T-helper 1 cell (primary cell): ENCODE results near the gene WBP2.

Source experiments
- DNase-seq, 5 donors: peaks; one replicate each; pipeline ENCODE4 v3.0.0-alpha.2; 2012 to 2020

WBP2 gene

DNA sequence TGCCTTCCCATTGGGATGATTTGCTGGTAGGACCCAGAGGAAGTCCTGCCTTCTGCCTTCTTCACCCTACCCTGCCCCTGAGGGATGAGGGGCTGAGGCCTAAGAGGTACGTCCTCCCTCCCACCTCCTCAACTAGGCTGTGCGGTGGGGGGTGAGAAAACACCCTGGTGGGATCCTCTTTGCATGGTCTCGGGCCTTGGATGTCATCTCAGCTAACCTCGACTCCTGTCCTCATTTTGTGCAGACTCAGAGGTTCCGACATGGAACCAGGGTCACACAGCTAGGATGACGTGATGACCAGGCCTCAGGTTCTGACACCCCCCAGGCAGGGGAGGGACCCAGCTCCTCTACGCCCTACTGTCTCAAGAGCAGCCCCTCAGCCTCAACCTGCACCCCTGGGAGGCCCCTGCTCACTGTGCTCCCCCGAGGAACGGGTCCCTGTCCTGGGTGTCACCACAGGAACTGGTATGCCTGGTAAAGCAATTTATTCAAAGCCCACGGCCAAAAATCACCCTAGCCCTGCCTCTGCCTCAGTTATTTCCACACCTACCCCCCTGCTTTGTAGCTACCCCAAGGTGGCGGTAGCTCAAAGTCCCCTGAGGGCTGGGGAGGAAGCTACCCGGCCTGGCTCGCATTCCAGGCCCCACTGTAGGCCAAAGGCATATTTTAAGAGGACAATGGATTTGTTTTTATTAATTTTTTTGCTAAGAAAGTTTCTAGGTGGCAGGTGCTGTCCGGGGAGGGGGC lies 28.4 kb downstream of the WBP2 start:
- no peak for DNase-seq

DNA sequence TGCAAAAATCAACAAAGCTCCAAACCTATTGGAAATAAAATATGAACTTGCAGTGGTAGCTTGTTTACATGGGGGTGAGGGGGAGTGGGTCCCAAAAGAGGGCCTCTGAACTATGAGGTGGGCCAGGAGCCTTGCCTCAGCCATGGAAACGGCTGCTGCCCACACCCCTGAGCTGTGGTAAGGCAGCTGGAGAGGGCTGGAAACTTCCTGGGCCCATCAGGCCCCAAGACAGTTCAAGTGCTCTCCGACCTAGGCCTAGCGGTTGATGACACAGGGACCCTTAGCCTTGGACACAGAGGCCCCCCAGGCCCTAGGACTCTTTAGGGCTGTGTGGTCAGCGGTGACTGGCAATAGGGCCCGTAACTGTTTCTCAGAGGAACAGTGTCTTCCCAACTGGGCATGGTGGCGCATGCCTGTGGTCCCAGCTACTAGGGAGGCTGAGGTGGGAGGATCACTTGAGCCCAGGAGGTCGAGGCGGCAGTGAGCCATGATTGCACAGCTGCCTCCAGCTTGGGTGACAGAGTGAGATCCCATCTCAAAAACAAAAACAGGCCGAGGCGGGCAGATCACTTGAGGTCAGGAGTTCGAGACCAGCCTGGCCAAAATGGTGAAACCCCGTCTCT lies 29.3 kb downstream of the WBP2 start:
- no peak for DNase-seq

DNA sequence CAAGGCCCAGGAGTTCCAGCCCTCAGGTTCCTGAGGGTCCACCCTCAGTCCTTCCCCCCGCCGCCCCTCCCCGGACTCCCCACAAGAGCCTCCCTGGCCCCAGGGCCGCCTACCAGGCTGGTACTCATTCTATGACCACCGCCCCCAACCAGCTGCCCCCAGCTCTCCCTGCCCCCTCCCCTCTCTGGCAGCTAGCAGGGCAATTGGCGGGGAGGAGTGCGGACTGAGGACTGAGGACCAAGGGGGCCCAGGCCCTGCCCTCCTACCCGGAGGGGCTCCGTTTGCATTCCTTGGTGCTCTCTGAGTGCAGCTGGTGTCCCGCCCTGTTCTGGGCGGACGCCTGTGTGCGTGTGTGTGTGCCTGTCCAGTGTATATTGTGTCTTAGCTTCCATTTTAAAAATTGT lies 30.0 kb downstream of the WBP2 start:
- no peak for DNase-seq

DNA sequence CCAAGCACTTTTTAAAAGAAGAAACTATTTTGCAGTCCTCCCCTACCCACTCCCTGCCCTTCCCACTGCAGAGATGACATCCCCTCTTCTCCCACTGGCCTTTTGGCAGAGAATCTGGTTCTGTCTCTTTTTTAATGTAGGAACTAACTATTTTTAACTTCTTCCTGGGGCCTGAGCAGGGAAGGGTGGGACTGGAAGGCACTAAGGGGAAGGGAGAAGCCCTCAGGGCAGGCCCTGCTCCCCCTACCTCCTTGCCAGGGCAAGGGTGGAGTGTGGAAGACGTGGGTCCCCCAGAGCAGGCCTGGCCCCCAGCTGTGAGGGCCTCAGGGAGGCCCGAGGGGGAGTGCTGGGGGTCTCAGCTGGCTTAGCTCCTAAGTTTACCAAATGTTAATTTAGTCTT lies 30.5 kb downstream of the WBP2 start:
- DNase-seq = no peak

DNA sequence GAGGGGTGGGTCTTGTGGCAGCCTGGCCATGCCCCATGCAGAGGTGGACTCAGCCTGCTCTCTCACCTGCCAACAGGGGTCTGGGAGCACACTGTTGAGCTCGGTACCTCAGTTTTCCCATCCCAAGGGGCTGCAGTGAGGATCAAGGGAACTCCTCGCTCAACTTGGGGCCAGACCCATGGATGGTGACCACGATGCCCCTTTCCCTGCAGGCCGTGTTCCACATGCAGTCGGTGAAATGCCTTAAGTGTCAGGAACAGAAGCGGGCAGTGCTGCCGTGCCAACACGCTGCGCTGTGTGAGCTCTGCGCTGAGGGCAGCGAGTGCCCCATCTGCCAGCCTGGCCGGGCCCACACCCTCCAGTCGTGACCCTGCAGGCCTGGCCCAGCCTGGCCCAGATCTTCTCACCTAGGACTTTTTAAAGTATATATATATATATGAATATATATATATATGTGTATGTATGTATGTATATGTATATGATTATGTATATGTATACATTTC lies 31.0 kb downstream of the WBP2 start:
- no peak for DNase-seq

DNA sequence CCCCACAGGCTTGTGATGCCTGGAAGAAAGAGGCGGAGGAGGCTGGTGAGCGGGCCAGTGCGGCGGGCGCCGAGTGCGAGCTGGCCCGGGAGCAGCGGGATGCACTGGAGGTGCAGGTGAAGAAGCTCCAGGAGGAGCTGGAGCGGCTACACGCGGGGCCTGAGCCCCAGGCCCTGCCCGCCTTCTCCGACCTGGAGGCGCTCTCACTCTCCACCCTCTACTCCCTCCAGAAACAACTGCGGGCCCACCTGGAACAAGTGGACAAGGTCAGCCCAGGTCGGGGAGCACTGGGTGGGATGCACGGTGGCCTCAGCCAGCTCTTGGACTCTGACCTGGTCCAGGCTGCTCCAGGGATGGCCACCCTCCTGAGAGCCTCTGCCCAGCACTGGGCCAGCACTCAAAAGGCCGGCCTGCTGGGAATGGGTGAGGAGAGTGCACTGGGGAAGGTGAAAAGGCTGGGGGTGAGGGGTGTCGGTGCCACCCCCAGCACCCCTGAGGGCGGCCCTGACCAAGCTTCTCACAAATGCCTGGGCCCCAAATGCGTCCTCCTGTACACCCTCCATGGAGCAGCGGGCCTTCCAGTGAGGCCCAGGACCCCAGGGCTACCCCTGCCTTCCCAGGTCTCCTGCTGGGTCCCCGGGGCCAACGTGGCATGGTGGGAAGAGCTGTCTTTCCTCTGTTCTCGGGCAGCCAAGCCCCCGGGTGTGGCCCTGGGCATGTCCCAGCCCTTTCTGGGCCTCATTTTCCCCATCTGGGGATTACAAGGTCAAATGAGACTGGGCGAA lies 31.7 kb downstream of the WBP2 start:
- DNase-seq = no peak

DNA sequence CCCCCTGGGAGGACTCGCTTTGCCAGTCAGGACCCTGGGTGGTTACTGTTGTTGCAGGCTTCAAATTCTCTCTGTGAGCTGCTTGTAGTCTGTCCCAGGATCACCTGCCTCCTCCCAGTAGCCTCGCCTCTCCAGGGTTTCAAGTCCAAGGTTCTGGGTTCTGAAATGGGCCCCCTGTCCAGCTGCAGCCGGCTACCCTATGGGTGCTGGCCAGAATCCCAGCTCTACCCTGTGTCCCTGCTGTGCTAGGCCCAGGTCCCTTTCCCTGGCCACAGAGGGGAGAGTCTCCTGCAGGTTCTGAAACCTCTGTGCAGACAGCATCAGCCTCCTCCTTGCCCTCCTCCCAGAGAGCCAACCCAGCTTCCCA lies 32.4 kb downstream of the WBP2 start:
- DNase-seq = no peak

DNA sequence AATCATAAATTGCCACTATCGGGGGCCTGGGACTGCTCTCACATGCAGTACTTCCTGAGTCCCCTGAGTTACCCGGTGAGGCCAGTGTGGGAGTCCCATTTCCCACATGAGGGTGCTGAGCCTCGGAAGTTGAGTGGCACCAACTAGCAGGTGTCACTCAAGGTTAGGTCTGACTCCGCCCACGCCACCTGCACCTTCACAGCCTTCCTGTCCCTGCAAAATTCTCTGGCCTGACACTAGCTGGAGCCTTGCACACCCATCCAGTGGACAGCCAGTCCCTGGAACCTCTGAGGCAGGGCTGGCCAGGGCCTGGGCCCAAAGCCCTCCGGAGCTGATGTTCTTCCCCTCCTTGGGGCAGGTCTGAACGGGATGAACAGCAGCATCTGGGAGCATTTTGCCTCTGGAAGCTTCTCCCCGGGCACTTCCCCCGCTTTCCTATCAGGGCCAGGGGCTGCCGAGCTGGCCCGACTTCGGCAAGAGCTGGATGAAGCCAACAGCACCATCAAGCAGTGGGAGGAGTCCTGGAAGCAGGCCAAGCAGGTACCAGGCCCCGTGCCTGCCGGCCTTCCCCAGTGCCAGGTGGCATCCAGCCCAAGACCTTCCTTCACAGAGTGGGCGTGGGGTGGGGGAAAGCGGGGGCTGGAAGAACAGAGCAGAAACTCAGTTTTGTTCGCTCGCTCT lies 32.9 kb downstream of the WBP2 start:
- DNase-seq = peak in 1 of 5 donors; percentile 32

DNA sequence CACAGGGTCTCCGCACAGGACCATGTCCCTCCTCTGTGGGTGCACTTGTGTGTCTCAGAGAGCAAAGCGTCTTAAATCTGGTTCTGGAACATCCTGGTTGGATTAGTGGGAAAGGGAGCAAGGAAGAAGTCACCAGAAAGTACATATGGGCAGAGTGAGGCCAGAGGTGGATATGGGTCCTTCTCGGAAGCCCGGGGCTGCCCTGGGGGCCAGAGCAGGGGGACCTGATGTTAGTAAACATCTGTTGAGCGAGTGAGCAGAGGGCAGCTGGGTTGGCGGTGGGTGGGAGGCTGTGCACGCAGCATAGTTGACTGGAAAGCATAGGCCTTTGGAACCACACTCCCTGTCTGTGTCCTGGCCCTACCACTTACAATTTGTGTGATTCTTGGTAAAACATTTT lies 33.6 kb downstream of the WBP2 start:
- no peak for DNase-seq

DNA sequence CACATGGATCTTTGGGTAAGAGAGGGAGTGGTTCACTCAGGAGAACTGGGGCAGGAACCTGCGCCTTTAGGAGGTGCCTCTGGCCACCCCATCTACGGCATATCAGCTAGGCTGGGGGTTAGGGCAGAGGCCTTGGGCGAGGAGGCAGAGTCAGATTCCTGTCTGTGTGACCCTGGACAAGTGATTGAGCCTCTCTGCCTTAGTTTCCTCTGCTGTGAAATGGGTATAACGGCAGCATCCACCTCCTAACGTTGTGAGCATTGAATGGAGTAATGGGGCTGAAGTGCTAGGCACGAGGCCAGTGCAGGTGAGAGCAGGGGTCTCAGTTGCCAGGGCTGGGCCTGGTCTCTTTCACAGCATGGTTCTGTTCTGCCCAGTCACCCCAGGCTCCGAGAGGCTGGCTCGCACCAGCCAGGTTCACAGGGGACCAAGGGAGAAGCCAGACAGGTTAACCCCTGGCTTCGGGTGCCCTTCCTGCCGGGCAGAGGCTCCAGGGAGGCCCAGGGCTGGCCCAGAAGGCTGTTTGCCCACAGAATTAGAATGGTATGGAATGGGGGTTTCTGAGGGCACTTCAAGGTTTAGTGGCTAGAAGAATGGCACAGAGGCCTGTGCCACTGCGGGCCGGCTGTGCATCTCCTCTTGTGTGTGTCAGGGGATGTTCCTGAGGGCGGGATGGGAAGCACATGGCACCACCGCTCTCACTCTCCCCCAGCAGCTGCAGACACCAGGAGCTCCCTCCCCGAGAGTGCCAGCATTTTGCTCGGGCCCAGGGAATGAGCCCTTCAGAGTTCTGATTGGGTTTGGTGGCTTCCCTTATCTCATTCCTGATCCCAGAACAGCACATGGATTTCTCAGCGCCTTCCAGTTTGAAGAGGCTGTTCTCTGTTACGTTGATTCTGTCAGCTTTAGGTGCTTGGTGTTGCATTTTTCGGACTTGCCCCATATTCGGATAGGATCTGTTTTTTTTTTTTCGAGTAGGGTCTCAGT lies 34.7 kb downstream of the WBP2 start:
- no peak for DNase-seq

DNA sequence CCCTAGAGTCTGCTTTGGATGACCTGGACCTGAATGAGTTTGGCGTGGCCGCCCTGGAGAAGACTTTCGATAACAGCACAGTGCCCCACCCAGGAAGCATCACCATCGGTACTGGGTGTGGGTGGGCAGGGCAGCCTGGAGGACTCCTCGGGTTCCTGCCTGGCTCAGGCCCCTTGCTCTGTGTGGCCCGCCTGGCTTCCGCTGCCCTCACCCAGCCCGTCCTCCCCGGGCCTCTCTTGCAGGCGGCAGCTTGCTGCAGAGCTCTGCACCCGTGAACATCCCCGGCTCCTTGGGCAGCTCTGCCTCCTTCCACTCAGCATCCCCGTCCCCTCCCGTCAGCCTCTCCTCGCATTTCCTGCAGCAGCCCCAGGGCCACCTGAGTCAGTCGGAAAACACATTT lies 35.5 kb downstream of the WBP2 start:
- no peak for DNase-seq

DNA sequence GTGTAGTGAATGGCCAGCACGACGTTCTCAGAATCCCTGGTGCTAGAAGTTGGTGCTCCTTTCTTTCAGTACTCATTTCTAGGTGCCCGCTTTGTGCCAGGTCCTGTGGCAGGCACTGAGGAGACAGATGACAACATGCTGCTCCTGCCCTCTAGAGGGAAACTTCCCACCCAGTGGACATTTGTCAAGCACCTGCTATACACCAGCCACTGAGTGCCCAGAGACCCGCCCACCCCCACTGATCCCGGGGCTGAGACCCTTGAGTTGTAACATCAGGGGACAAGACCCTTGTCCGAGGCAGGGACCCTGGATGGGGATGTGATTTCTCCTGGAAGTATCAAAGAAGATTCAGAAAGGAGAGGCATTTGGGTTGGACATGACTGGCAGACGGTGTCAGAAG lies 36.0 kb downstream of the WBP2 start:
- no peak for DNase-seq

DNA sequence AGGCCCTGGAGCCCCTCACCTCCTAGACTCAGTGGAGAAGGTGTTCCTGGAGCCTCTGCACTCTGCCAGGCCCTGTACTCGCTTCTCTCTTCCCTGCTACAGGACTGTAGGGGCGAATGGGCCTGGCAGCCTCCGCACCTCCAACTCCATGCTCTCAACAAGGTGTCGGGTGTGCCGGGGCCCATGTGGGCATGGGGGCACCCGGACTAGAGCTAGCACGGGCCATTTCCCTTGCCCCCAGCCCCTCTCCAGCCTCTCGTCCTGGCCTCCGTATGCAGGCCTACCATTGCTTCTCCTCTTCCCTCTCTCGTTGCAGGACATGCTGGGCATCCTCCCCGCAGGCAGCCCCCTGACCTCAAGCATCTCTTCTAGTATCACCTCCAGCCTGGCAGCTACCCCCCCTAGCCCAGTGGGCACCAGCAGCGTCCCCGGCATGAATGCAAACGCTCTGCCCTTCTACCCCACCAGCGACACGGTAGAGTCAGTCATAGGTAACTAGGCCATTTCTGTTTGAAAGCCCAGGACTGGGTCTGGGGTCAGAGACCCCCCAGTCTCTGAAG lies 36.7 kb downstream of the WBP2 start:
- no peak for DNase-seq

DNA sequence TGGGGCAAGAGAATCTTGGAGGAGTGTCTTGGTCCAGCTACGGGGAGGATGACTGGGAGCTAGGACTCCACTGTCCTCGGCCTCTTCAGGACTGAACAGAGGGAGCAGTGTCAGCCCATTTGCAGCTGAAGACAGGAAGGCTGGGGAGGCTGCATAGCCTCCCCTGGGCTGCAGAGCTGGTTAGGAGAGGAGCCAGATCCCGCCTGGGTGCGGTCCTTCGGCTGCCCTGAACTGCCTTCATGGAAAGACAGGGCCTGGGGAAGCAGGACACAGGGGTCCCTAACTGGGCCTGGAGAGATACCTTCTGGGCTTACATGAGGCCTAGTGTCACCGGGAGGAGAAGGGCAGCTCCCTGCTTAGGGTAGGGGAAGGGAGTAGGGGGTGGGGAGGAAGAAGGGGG lies 37.6 kb downstream of the WBP2 start:
- no peak for DNase-seq

DNA sequence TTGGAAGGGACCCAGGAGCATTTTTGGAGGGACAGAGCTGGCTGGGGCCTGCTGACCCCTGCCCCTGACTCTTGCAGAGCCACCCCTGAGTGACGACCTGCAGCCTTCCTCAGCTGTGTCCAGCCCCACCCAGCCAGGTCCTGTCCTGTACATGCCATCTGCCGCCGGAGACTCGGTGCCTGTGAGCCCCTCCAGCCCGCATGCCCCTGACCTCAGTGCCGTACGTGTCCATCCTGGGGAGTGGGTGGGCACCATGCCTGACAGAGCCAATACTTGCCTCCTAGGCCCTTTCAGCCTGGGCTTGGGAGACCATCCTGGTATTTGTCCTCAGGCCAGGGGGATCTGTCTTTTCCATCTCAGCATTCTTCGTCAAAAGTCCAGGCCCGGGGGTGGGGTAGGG lies 38.4 kb downstream of the WBP2 start:
- no peak for DNase-seq

DNA sequence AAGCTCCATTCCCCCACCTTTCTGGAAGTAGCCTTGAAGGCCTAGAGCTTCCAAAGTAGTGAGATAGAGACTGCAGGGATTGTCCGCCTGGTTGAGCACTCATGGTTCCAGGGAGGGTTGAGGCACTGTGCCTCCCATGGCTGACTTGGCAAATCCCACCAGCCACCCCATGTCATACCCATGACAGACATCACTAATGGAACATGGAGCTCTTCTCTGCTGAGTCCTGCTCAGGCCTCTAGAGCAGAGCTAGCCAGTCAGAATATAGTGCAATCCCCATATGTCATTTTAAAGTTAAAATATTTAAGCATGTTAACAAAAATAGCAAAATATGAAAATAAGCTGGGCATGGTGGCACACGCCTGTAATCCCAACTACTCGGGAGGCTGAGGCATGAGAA lies 39.7 kb downstream of the WBP2 start:
- no peak for DNase-seq

DNA sequence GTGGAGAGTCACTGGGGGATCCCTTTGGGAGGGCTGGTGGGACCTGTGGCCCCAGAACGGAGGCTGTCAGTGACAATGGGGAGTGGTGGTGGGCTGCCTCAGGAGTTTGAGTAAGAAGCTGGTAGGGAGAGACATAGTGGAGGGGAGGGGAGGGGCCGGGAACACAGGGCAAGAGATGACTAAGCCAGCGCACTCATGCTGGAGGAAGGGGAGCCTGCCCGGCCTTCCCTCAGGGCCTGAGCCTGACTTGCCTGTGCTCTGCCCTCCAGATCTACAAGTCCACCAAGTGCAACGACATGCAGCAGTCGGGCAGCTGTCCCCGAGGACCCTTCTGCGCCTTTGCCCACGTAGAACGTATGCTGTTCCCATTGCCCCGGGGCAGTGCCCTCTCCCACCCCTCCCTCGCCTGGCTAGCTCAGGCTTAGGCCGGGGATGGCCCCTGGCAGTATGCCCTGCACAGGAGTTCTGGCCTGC lies 40.2 kb downstream of the WBP2 start:
- DNase-seq = no peak

DNA sequence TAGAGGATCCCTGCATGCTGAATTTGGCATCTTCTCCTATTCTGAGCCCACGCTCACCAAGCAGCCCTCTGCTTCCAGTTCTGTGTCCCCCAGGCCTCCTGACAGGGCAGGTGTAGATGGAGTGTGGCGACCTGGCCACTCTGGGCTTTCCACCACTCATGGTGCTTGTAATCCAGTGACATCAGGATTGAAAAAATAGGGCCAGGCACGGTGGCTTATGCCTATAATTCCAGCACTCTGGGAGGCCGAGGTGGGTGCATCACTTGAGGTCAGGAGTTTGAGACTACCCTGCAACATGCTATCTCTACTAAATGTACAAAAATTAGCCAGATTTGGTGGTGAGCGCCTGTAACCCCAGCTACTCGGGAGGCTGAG lies 41.1 kb downstream of the WBP2 start:
- DNase-seq = no peak

DNA sequence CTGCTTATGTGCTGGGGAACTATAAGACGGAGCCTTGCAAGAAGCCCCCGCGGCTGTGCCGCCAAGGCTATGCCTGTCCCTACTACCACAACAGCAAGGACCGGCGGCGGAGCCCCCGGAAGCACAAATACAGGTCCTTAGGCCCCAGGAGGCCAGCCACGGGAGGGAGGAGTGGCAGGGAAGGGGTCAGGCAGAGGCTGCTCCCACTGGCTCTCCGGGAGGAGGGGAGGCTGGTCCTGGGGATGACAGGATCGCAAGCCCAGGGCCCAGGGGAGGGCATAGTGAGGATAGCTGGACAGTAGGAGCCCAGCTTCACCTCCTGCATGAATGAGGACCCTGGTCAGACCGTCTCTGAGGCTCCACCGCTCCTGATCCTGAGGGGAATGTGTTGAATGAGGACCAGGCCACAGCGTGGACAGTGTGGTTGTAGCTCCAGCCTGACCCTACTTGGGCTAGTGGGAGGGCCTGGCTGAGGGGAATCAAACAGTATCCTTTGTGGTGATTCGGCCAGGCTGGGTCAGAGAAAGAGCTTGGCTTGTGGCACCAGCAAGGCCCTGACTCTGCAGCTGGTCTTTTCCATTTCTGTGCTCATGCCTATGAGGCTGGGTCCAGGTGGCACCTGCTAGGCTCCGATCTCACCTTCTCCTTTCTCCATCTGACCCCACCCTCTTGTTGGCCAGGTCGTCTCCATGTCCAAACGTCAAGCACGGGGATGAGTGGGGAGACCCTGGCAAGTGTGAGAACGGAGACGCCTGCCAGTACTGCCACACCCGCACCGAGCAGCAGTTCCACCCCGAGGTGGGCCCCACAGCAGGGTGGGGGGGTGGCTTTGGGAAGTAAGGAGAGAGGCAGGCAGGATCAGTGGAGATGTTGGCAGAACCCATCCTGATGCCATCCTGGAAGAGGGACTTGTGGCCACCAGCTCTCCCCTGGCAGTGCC lies 41.8 kb downstream of the WBP2 start:
- DNase-seq = no peak
